A549 treated with AZD2906 at 1 μM for 4 hours (cell line): ENCODE data around the gene TNXB. TPM values are rescaled to one million over a fixed set of nuclear protein-coding genes. Genes with fewer than 3 reads are reported as not detected.

Source experiments
- total RNA-seq: library from RNA; stranded (reverse); fragments of 200-300 nt; extraction: Qiagen RNA extraction; gene quantifications from 5 replicates; pipeline ENCODE4 v1.2.3, GENCODE V29; 2022

TNXB gene
- 0.48 to 0.71 TPM (median 0.56 TPM) in 5 replicates for total RNA-seq

GRCh38 chr6:32109114-32109764 is at the start of gene TNXB:
TNXB (minus strand) TSS chr6:32109338; CDS start chr6:32098198, 11,140 bp downstream.

GRCh38 chr6:32153564-32154513 is 44.7 kb upstream of the TNXB start, which contains the start of gene PPT2:
PPT2 (plus strand) TSS chr6:32154141; CDS start chr6:32154595, 454 bp downstream.

GRCh38 chr6:32151863-32152768 is 43.0 kb upstream of the TNXB start, which contains the start of gene PRRT1:
PRRT1 (minus strand) TSS chr6:32151939; CDS start chr6:32151827, 112 bp downstream.

GRCh38 chr6:32127717-32128592 is 18.8 kb upstream of the TNXB start, which contains the start of gene ATF6B:
ATF6B (minus strand) TSS chr6:32128246; CDS start chr6:32128207, 39 bp downstream.

GRCh38 chr6:32037598-32038524 is 71.3 kb downstream of the TNXB start, which contains the start of gene CYP21A2:
CYP21A2 (plus strand) TSS chr6:32038415; CDS start chr6:32038423, 8 bp downstream.

GRCh38 chr6:32014547-32014946 is 94.6 kb downstream of the TNXB start, which contains the start of gene C4B:
C4B (plus strand) TSS chr6:32014795; CDS start chr6:32014846, 51 bp downstream.

Other genes with a start within 250 kb of the TNXB start
- 24.3 to 33.7 TPM (median 27.9 TPM) in 5 replicates for gene NEU1, start 246.5 kb downstream of the TNXB start, total RNA-seq
- gene SLC44A4, start 230.3 kb downstream of the TNXB start, total RNA-seq, result 0.05 TPM in 3 of 5 replicates, not detected in the others
- 21.5 to 29.0 TPM (median 26.5 TPM) in 5 replicates for gene EHMT2, start 211.6 kb downstream of the TNXB start, total RNA-seq
- gene ZBTB12, start 207.3 kb downstream of the TNXB start, total RNA-seq, result 2.9 to 4.5 TPM (median 3.8 TPM) in 5 replicates
- gene C2, start 181.6 kb downstream of the TNXB start, total RNA-seq, result 0.20 to 0.34 TPM (median 0.23 TPM) in 5 replicates
- gene CFB, start 163.2 kb downstream of the TNXB start, total RNA-seq, result 1.3 to 3.0 TPM (median 2.0 TPM) in 5 replicates
- 73.0 to 92.7 TPM (median 76.9 TPM) in 5 replicates for gene NELFE, start 150.4 kb downstream of the TNXB start, total RNA-seq
- gene SKIC2, start 150.2 kb downstream of the TNXB start, total RNA-seq, result 19.9 to 23.7 TPM (median 22.8 TPM) in 5 replicates
- 11.1 to 13.8 TPM (median 11.8 TPM) in 5 replicates for gene DXO, start 137.2 kb downstream of the TNXB start, total RNA-seq
- 0.80 to 1.1 TPM (median 0.93 TPM) in 5 replicates for gene C4A, start 127.3 kb downstream of the TNXB start, total RNA-seq
- gene C4B, start 94.5 kb downstream of the TNXB start, total RNA-seq, result 0.58 to 1.2 TPM (median 0.96 TPM) in 5 replicates
- gene CYP21A2, start 70.9 kb downstream of the TNXB start, total RNA-seq, result 0.06 TPM in 1 of 5 replicates, not detected in the others
- gene ATF6B, start 18.9 kb upstream of the TNXB start, total RNA-seq, result 27.8 to 35.4 TPM (median 34.3 TPM) in 5 replicates
- 6.0 to 7.8 TPM (median 6.8 TPM) in 5 replicates for gene FKBPL, start 20.9 kb upstream of the TNXB start, total RNA-seq
- 0.47 to 0.82 TPM (median 0.61 TPM) in 5 replicates for gene PRRT1, start 42.6 kb upstream of the TNXB start, total RNA-seq
- gene PPT2, start 44.8 kb upstream of the TNXB start, total RNA-seq, result 7.8 to 8.8 TPM (median 8.5 TPM) in 5 replicates
- 0.56 to 1.9 TPM (median 1.9 TPM) in 5 replicates for gene EGFL8, start 55.3 kb upstream of the TNXB start, total RNA-seq
- 35.3 to 43.1 TPM (median 42.4 TPM) in 5 replicates for gene AGPAT1, start 66.7 kb upstream of the TNXB start, total RNA-seq
- 34.8 to 46.4 TPM (median 45.5 TPM) in 5 replicates for gene RNF5, start 69.1 kb upstream of the TNXB start, total RNA-seq
- gene AGER, start 74.9 kb upstream of the TNXB start, total RNA-seq, result 1.1 to 2.0 TPM (median 1.7 TPM) in 5 replicates
- 14.1 to 17.3 TPM (median 15.9 TPM) in 5 replicates for gene PBX2, start 80.9 kb upstream of the TNXB start, total RNA-seq
- 0.34 to 0.40 TPM (median 0.35 TPM) in 5 replicates for gene GPSM3, start 83.3 kb upstream of the TNXB start, total RNA-seq
- gene NOTCH4, start 114.7 kb upstream of the TNXB start, total RNA-seq, result 0.60 to 0.95 TPM (median 0.81 TPM) in 5 replicates